B cell (primary cell): Measurements from ENCODE around the gene NPTXR. TPM values are rescaled to one million over a fixed set of nuclear protein-coding genes. Genes with fewer than 3 reads are reported as not detected.

ENCODE experiments used
- ATAC-seq: fragments of 200-7000 bp; cut with Tn5 transposase; one replicate; pipeline ENCODE4 v1.10.0; 2021; ENCODE audit warnings: low read depth, mild to moderate bottlenecking, moderate number of reproducible peaks, moderate library complexity
- CTCF ChIA-PET: fragments of 350-600 bp; sonication (Branson Sonifier 250); formaldehyde crosslinking; loops from one replicate; lab custom pipeline; 2021; ENCODE audit warnings: antibody characterized with exemption, inconsistent platforms; lab: Charles Lee
- POLR2A ChIA-PET: fragments of 350-600 bp; sonication (Branson Sonifier 250); formaldehyde crosslinking; loops from one replicate; lab custom pipeline; 2021; ENCODE audit warnings: antibody characterized with exemption; lab: Charles Lee
- DNase-seq: peaks from one replicate; pipeline ENCODE4 v3.0.0; 2013
- H2AFZ ChIP-seq: 2 replicates; pipeline ENCODE4 v1.6.1; 2012; ENCODE audit warnings: mild to moderate bottlenecking, low read depth, low read length; ENCODE audit not compliant: insufficient read depth, poor library complexity, severe bottlenecking
- H3K27ac ChIP-seq, 2 donors: 1 replicate in 1 of 2; 2 replicates in 1 of 2; pipeline ENCODE4 v1.5.1; 2012 to 2013; ENCODE audit warnings: low read length in 2 of 2, mild to moderate bottlenecking in 2 of 2, moderate library complexity in 1 of 2
- H3K27me3 ChIP-seq, 4 experiments: fragments of 200-600 bp in 1 of 4; sonication (generic) in 1 of 4; replicated peaks in 1 of 4; 1 replicate in 2 of 4; 2 replicates in 2 of 4; pipeline versions ENCODE4 v1.6.1 to v1.7.0; 2013 to 2016; ENCODE audit warnings: low read length in 3 of 4, mild to moderate bottlenecking in 2 of 4, mixed read lengths in 1 of 4, moderate library complexity in 1 of 4; ENCODE audit not compliant: insufficient read depth in 4 of 4, control insufficient read depth in 3 of 4; ENCODE audit errors: control extremely low read depth in 1 of 4
- H3K36me3 ChIP-seq, 2 experiments: replicated peaks in 1 of 2; 1 replicate in 1 of 2; 2 replicates in 1 of 2; pipeline versions ENCODE4 v1.6.1 to v1.7.1; 2013; ENCODE audit warnings: low read length in 1 of 2; ENCODE audit not compliant: insufficient read depth in 2 of 2, control insufficient read depth in 1 of 2; ENCODE audit errors: control extremely low read depth in 1 of 2, extremely low read depth in 1 of 2
- H3K4me1 ChIP-seq, 2 donors: fragments of 200-600 bp in 1 of 2; sonication (generic) in 1 of 2; 1 replicate in 1 of 2; 2 replicates in 1 of 2; pipeline versions ENCODE4 v1.5.1 to v1.6.1; 2013 to 2017; ENCODE audit warnings: low read length in 2 of 2; ENCODE audit not compliant: control insufficient read depth in 2 of 2, insufficient read depth in 2 of 2
- H3K4me2 ChIP-seq: replicated peaks from 2 replicates; pipeline ENCODE3; 2012; ENCODE audit warnings: mild to moderate bottlenecking, low read depth, low read length; ENCODE audit not compliant: poor library complexity, severe bottlenecking
- H3K4me3 ChIP-seq, 5 experiments: fragments of 200-600 bp in 1 of 5; sonication (generic) in 1 of 5; 1 replicate in 3 of 5; 2 replicates in 2 of 5; pipeline versions ENCODE4 v1.5.1 to v1.7.0; 2011 to 2016; ENCODE audit warnings: low read length in 4 of 5, mild to moderate bottlenecking in 4 of 5, low read depth in 2 of 5, control low read depth in 1 of 5, moderate library complexity in 1 of 5; ENCODE audit not compliant: insufficient read depth in 1 of 5; ENCODE audit errors: control extremely low read depth in 1 of 5, extremely low read depth in 1 of 5
- H3K79me2 ChIP-seq: fragments of 200-600 bp; sonication (generic); one replicate; pipeline ENCODE4 v1.6.0; 2016; ENCODE audit warnings: low read length; ENCODE audit not compliant: control insufficient read depth, insufficient read depth
- H3K9ac ChIP-seq: fragments of 200-600 bp; sonication (generic); 2 replicates; pipeline ENCODE4 v1.6.1; 2017; ENCODE audit warnings: mild to moderate bottlenecking, low read length, moderate library complexity
- H3K9me3 ChIP-seq, 3 donors: one replicate each; pipeline versions ENCODE4 v1.6.1 to v1.7.1; 2013; ENCODE audit warnings: low read length in 2 of 3; ENCODE audit not compliant: control insufficient read depth in 2 of 3, insufficient read depth in 1 of 3; ENCODE audit errors: control extremely low read depth in 1 of 3
- H4K20me1 ChIP-seq: 2 replicates; pipeline ENCODE4 v1.6.0; 2012; ENCODE audit warnings: mild to moderate bottlenecking, low read length; ENCODE audit not compliant: insufficient read depth, control insufficient read depth, poor library complexity, severe bottlenecking
- H3K27ac Mint-ChIP-seq: one replicate; pipeline ENCODE4 v1.8.0; 2021; ENCODE audit warnings: mixed read lengths
- H3K27me3 Mint-ChIP-seq: one replicate; pipeline ENCODE4 v1.8.0; 2021; ENCODE audit warnings: mixed read lengths
- H3K4me1 Mint-ChIP-seq: one replicate; pipeline ENCODE4 v1.8.0; 2021; ENCODE audit warnings: mixed read lengths
- H3K4me3 Mint-ChIP-seq: one replicate; pipeline ENCODE4 v1.8.0; 2021; ENCODE audit warnings: mixed read lengths
- H3K9me3 Mint-ChIP-seq: one replicate; pipeline ENCODE4 v1.8.0; 2022; ENCODE audit warnings: mixed read lengths; ENCODE audit not compliant: insufficient read depth
- CTCF ChIP-seq: fragments of 200-600 bp; IDR thresholded peaks from one replicate; pipeline ENCODE4 v1.8.0; 2022; ENCODE audit warnings: antibody characterized with exemption, mild to moderate bottlenecking
- EZH2 ChIP-seq: IDR thresholded peaks from 2 replicates; pipeline ENCODE4 v1.6.1; 2012; ENCODE audit warnings: borderline replicate concordance, low read depth, mild to moderate bottlenecking, moderate library complexity, low read length; ENCODE audit not compliant: insufficient read depth, poor library complexity, severe bottlenecking
- WGBS: methylation state at CpG from one replicate; pipeline ENCODE4 v1.1.5; 2013; ENCODE audit warnings: missing lambda C conversion rate; ENCODE audit not compliant: insufficient coverage; 5-methylcytosine and 5-hydroxymethylcytosine counted together
- intact Hi-C: fragments of 100-400 bp; cut with micrococcal nuclease; formaldehyde crosslinking; loops from one replicate; pipeline ENCODE4 v1.10.0; 2022
- polyA plus RNA-seq: library from polyadenylated mRNA; depleted of rRNA; stranded (reverse); fragments of >200 nt; gene quantifications from 2 replicates; pipeline ENCODE4 v1.2.3, GENCODE V29; 2012
- total RNA-seq, 2 donors: library from RNA; stranded (reverse); fragments of 120-200 nt in 1 of 2; gene quantifications; 1 replicate in 1 of 2; 2 replicates in 1 of 2; pipeline versions ENCODE4 v1.2.3 to v1.2.4, GENCODE V29; 2013 to 2022

The NPTXR gene
- total and polyA plus RNA-seq, 2 donors (not counting 1 experiment from before 2014, with no cell fraction given): 0.16 to 0.71 TPM

- Histone ChIP-seq H3K36me3 (peaks cover 0 to 4% of the 10 kb centered on the region in 2 experiments), H3K4me2 (peak overlapping the region; percentile 88), H3K4me3 (no peak overlapping the region), H3K9ac (peak overlapping the region; percentile 86), H4K20me1 (no peaks in the 10 kb centered on the region), H3K27me3 (peaks cover 0 to 10% (median 3%) of the 10 kb centered on the region in 4 experiments), H3K4me1 (peaks cover 10 to 14% of the 10 kb centered on the region in 2 donors), H3K9me3 (no peaks in the 10 kb centered on the region), H3K27ac (peak overlapping the region in 1 of 2 donors; percentile 85), H2AFZ (peak overlapping the region; percentile 78), H3K79me2 (no peaks in the 10 kb centered on the region)
- H3K9me3 Mint-ChIP-seq: no peaks in the 10 kb centered on the region
- intact Hi-C loops: no loop called here
- peaks cover 19% of the 10 kb centered on the region for H3K4me1 Mint-ChIP-seq
- peak overlapping the region; percentile 86 for H3K27ac Mint-ChIP-seq
- peaks cover 15% of the 10 kb centered on the region for H3K27me3 Mint-ChIP-seq
- peak overlapping the region; percentile 95 for H3K4me3 Mint-ChIP-seq
- POLR2A ChIA-PET: no interaction called here
- no peak for TF ChIP-seq CTCF
- no peak for TF ChIP-seq EZH2
- DNase-seq: no peak
- CTCF ChIA-PET: interaction anchor here (1.8 kb wide), 1 partner anchor 77 kb away, joined by 3 read pairs; no protein-coding TSS in a partner anchor
- WGBS: no CpG with 5 or more reads among the region's 4 CpGs
- ATAC-seq: no peak
Measured at GRCh38 chr22:38792833-38793232, 51.0 kb downstream of the NPTXR start.

- H3K4me3 ChIP-seq: no peak overlapping the region
- H4K20me1 ChIP-seq: no peaks in the 10 kb centered on the region
- ATAC-seq: no peak
- Mint-ChIP-seq H3K27me3 (no peaks in the 10 kb centered on the region), H3K4me3 (no peak overlapping the region), H3K9me3 (no peaks in the 10 kb centered on the region), H3K27ac (no peak overlapping the region), H3K4me1 (peaks cover 14% of the 10 kb centered on the region)
- no peak overlapping the region for H3K9ac ChIP-seq
- no peak for DNase-seq
- H3K79me2 ChIP-seq: no peaks in the 10 kb centered on the region
- ChIA-PET POLR2A (no interaction called here), CTCF (interaction anchor here (0.5 kb wide), 1 partner anchor 350 kb away, joined by 5 read pairs; no protein-coding TSS in a partner anchor)
- no peak overlapping the region for H2AFZ ChIP-seq
- H3K27ac ChIP-seq: no peak overlapping the region
- peaks cover 10 to 13% of the 10 kb centered on the region in 2 donors for H3K4me1 ChIP-seq
- H3K27me3 ChIP-seq: no peaks in the 10 kb centered on the region
- WGBS: 97% methylated on average over 4 of the region's 4 CpGs
- H3K4me2 ChIP-seq: no peak overlapping the region
- no peaks in the 10 kb centered on the region for H3K9me3 ChIP-seq
- peaks cover 0 to 4% of the 10 kb centered on the region in 2 experiments for H3K36me3 ChIP-seq
- intact Hi-C loops: no loop called here
- TF ChIP-seq CTCF (no peak), EZH2 (no peak)
Measured at GRCh38 chr22:38789606-38790005, 54.2 kb downstream of the NPTXR start.
